SK-N-SH treated with all-trans-retinoic acid at 6 μM for 48 hours (cell line): ENCODE data around the gene C17orf113.

ENCODE experiments used
- ATAC-seq: fragments of 200-7000 bp; cut with Tn5 transposase; 3 replicates; pipeline ENCODE4 v1.9.1; 2020; ENCODE audit warnings: mild to moderate bottlenecking, moderate library complexity
- ARNTL ChIP-seq: fragments of 450-650 bp; formaldehyde crosslinking; IDR thresholded peaks from 2 replicates; pipeline ENCODE4 v1.5.0; 2020; ENCODE audit warnings: low read depth, mild to moderate bottlenecking, moderate library complexity, borderline replicate concordance
- BACH2 ChIP-seq: fragments of 250-450 bp; sonication (Bioruptor Pico); IDR thresholded peaks from 2 replicates; pipeline ENCODE4 v1.9.0; 2021; ENCODE audit warnings: mild to moderate bottlenecking, borderline replicate concordance
- CSDC2 ChIP-seq: fragments of 250-450 bp; sonication (Bioruptor Pico); IDR thresholded peaks from 2 replicates; pipeline ENCODE4 v1.5.0; 2020; ENCODE audit warnings: mild to moderate bottlenecking, moderate library complexity
- ESRRG ChIP-seq: fragments of 250-450 bp; sonication (Bioruptor Pico); IDR thresholded peaks from 2 replicates; pipeline ENCODE4 v1.6.1; 2021; ENCODE audit warnings: mild to moderate bottlenecking
- GLIS3 ChIP-seq: fragments of 250-450 bp; sonication (Bioruptor Pico); IDR thresholded peaks from 2 replicates; pipeline ENCODE4 v1.5.0; 2020; ENCODE audit warnings: mild to moderate bottlenecking, moderate library complexity
- ISL1 ChIP-seq: fragments of 250-450 bp; sonication (Bioruptor Pico); IDR thresholded peaks from 2 replicates; pipeline ENCODE4 v2.1.2; 2022; ENCODE audit warnings: mild to moderate bottlenecking, moderate library complexity
- OSR1 ChIP-seq: fragments of 250-450 bp; sonication (Bioruptor Pico); IDR thresholded peaks from 2 replicates; pipeline ENCODE4 v1.8.0; 2022; ENCODE audit warnings: moderate library complexity, mild to moderate bottlenecking, inconsistent platforms
- PATZ1 ChIP-seq: fragments of 250-450 bp; sonication (Bioruptor Pico); IDR thresholded peaks from 2 replicates; pipeline ENCODE4 v1.8.0; 2020; ENCODE audit warnings: mild to moderate bottlenecking, moderate library complexity, borderline replicate concordance
- PPARA ChIP-seq: fragments of 250-450 bp; sonication (Bioruptor Pico); IDR thresholded peaks from 2 replicates; pipeline ENCODE4 v1.5.0; 2020; ENCODE audit warnings: mild to moderate bottlenecking, borderline replicate concordance
- RARB ChIP-seq: fragments of 250-450 bp; sonication (Bioruptor Pico); IDR thresholded peaks from 2 replicates; pipeline ENCODE4 v1.8.0; 2021; ENCODE audit warnings: mild to moderate bottlenecking, moderate library complexity
- SNAI2 ChIP-seq: fragments of 250-450 bp; sonication (Bioruptor Pico); IDR thresholded peaks from 2 replicates; pipeline ENCODE4 v1.5.0; 2020; ENCODE audit warnings: mild to moderate bottlenecking, moderate library complexity
- TCF4 ChIP-seq: fragments of 250-450 bp; sonication (Bioruptor Pico); IDR thresholded peaks from 2 replicates; pipeline ENCODE4 v1.8.0; 2021; ENCODE audit warnings: mild to moderate bottlenecking, moderate library complexity, borderline replicate concordance
- TOX ChIP-seq: fragments of 250-450 bp; sonication (Bioruptor Pico); IDR thresholded peaks from 2 replicates; pipeline ENCODE4 v1.8.0; 2021; ENCODE audit warnings: mild to moderate bottlenecking, moderate library complexity, borderline replicate concordance
- TSHZ2 ChIP-seq: fragments of 250-450 bp; sonication (Bioruptor Pico); IDR thresholded peaks from 2 replicates; pipeline ENCODE4 v1.5.0; 2020; ENCODE audit warnings: mild to moderate bottlenecking, moderate library complexity
- ZC3H10 ChIP-seq: fragments of 250-450 bp; sonication (Bioruptor Pico); IDR thresholded peaks from 2 replicates; pipeline ENCODE4 v1.5.1; 2021; ENCODE audit warnings: mild to moderate bottlenecking, moderate library complexity
- ZFP3 ChIP-seq: fragments of 250-450 bp; sonication (Bioruptor Pico); IDR thresholded peaks from 2 replicates; pipeline ENCODE4 v1.5.0; 2020; ENCODE audit warnings: mild to moderate bottlenecking, moderate library complexity
- ZFP30 ChIP-seq: fragments of 450-650 bp; formaldehyde crosslinking; IDR thresholded peaks from 2 replicates; pipeline ENCODE4 v1.5.0; 2022; ENCODE audit warnings: mild to moderate bottlenecking, moderate library complexity
- ZNF565 ChIP-seq: fragments of 450-650 bp; formaldehyde crosslinking; conservative IDR thresholded peaks from 2 replicates; pipeline ENCODE4 v1.5.0; 2020; ENCODE audit warnings: low read depth, mild to moderate bottlenecking, moderate library complexity
- ZNF70 ChIP-seq: fragments of 450-650 bp; formaldehyde crosslinking; IDR thresholded peaks from 2 replicates; pipeline ENCODE4 v1.5.0; 2020; ENCODE audit warnings: mild to moderate bottlenecking, moderate library complexity
- ZNF8 ChIP-seq: fragments of 450-650 bp; formaldehyde crosslinking; IDR thresholded peaks from 2 replicates; pipeline ENCODE4 v1.5.0; 2020; ENCODE audit warnings: mild to moderate bottlenecking, moderate library complexity
- TF ChIP-seq, protein P1 (sequence below): fragments of 250-450 bp; sonication (Bioruptor Pico); IDR thresholded peaks from 2 replicates; pipeline ENCODE4 v1.5.1; 2021; ENCODE audit warnings: mild to moderate bottlenecking, moderate library complexity
- TF ChIP-seq, protein P2 (sequence below): fragments of 250-450 bp; sonication (Bioruptor Pico); IDR thresholded peaks from 2 replicates; pipeline ENCODE4 v1.5.1; 2020; ENCODE audit warnings: low read depth, mild to moderate bottlenecking, moderate library complexity

C17orf113 gene

GRCh38 chr17:42049834-42050392 lies 488 bp downstream of the C17orf113 start (continued):
- no peak for TF ChIP-seq ESRRG

DNA sequence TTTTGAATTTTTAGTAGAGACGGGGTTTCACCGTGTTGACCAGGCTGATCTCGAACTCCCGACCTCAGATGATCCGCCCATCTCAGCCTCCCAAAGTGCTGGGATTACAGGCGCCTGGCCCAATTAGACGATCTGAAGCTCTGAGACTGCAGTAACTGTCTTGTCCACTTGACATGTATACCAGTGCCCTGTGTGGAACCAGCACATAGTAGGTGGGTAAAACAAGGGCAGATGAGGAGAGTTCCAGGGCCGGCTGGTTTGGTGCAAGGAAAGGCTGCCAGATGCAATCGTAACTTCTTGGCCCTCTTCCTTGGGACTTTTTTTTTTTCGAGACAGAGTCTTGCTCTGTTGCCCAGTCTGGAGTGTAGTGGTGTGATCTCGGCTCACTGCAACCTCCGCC lies 3.1 kb downstream of the C17orf113 start:
- no peak for ATAC-seq
- no peak for TF ChIP-seq RARB
- no peak for TF ChIP-seq ZFP3 (CRISPR knock-in tag)
- no peak for TF ChIP-seq CSDC2 (CRISPR knock-in tag)
- TF ChIP-seq ZC3H10 (CRISPR knock-in tag), result no peak
- no peak for TF ChIP-seq ZNF70 (CRISPR knock-in tag)
- no peak for TF ChIP-seq BACH2 (CRISPR knock-in tag)
- TF ChIP-seq ESRRG, result no peak
- TF ChIP-seq PATZ1 (CRISPR knock-in tag), result no peak
- TF ChIP-seq, protein P1, sequence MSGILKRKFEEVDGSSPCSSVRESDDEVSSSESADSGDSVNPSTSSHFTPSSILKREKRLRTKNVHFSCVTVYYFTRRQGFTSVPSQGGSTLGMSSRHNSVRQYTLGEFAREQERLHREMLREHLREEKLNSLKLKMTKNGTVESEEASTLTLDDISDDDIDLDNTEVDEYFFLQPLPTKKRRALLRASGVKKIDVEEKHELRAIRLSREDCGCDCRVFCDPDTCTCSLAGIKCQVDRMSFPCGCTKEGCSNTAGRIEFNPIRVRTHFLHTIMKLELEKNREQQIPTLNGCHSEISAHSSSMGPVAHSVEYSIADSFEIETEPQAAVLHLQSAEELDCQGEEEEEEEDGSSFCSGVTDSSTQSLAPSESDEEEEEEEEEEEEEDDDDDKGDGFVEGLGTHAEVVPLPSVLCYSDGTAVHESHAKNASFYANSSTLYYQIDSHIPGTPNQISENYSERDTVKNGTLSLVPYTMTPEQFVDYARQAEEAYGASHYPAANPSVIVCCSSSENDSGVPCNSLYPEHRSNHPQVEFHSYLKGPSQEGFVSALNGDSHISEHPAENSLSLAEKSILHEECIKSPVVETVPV (CRISPR knock-in tag), result no peak
- TF ChIP-seq TOX, result no peak
- no peak for TF ChIP-seq ARNTL (CRISPR knock-in tag)
- no peak for TF ChIP-seq PPARA (CRISPR knock-in tag)
- TF ChIP-seq, protein P2, sequence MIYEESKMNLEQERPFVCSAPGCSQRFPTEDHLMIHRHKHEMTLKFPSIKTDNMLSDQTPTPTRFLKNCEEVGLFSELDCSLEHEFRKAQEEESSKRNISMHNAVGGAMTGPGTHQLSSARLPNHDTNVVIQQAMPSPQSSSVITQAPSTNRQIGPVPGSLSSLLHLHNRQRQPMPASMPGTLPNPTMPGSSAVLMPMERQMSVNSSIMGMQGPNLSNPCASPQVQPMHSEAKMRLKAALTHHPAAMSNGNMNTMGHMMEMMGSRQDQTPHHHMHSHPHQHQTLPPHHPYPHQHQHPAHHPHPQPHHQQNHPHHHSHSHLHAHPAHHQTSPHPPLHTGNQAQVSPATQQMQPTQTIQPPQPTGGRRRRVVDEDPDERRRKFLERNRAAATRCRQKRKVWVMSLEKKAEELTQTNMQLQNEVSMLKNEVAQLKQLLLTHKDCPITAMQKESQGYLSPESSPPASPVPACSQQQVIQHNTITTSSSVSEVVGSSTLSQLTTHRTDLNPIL, result no peak
- TF ChIP-seq ZNF565, result no peak
- TF ChIP-seq, all 23 proteins: peak for 0

DNA sequence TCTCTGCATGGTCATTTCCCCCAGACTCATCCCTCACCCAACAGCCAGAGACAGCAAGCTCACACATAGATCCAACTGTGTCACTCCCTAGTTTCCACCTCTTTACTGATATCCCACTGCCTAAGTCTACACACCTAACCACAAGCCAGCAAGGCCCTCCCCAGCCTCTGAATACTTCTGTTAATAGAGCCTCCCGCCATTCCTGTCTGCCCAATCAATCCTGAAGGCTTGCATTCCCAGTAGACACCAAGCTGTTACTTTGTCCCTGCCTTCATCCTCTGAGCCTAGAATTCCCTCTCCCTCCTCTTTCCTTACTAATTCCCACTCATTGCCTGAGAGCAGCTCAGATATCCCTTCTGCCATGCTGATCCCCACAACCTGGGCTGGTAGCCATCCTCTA lies 4.7 kb downstream of the C17orf113 start:
- ATAC-seq, result no peak
- TF ChIP-seq SNAI2 (CRISPR knock-in tag), result no peak
- no peak for TF ChIP-seq TOX
- no peak for TF ChIP-seq GLIS3 (CRISPR knock-in tag)
- TF ChIP-seq TCF4 (CRISPR knock-in tag), result no peak

DNA sequence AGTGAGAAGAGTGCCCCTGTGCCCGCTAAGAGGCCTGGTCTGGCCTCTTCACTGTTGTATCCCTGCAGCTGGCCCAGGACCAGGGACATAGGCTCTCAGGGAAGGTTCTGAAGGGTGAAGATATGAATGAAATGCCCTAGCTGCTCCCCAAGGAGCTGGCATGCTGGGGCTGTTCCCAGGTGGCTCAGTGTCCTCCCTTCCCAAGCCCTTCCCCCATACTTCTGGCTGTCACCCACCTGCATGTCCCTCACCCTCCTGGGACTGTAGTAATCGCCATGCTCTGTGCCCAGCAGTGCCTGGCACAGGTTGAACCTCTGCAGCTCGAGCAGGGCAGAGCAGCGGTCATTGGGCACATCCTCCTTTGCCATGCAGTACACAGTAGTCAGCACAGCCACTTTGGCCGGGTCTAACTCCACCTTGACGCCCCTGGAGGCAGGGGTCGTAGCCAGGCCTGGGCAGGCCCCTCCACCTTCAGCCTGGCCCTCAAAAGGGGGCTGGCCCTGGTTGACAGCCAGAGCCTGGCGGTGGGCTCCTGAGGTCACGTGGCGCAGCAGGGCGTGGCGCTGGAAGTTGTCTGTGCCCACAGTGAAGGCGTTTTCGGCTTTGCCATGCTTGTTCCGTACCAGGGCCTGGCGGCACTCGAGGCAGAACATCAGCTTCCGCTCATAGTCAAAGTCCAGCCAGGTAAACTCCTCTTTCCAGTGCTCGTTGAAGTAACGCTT lies 7.6 kb downstream of the C17orf113 start:
- TF ChIP-seq PATZ1 (CRISPR knock-in tag) (no peak), SNAI2 (CRISPR knock-in tag) (no peak), ISL1 (CRISPR knock-in tag) (no peak), ARNTL (CRISPR knock-in tag) (no peak), CSDC2 (CRISPR knock-in tag) (no peak), BACH2 (CRISPR knock-in tag) (no peak), PPARA (CRISPR knock-in tag) (no peak), ZNF8 (no peak), ZNF565 (no peak)
- no peak for ATAC-seq

DNA sequence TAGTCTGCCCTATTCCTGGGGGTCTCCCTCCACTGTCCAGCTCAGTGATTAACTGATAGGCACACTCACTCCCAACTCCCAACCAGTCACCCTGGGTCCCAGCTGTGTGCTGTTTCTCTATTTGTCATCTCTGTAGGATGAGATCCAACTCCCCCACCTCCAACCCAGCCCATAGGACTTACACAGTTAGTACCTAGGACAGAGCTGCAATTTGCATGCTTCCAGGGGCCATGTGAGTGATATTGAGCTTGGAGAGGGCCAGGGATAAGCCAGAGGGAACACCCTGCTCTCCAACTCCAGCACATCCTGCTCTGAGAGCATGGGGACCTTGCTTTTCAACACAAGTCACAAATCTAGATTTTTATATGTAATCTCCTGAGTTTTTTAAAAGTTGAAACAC lies 8.8 kb downstream of the C17orf113 start:
- no peak for ATAC-seq
- TF ChIP-seq PATZ1 (CRISPR knock-in tag) (no peak), RARB (no peak), ESRRG (no peak), ZFP30 (CRISPR knock-in tag) (no peak), SNAI2 (CRISPR knock-in tag) (no peak), PPARA (CRISPR knock-in tag) (no peak), ZNF565 (no peak), GLIS3 (CRISPR knock-in tag) (no peak), BACH2 (CRISPR knock-in tag) (no peak), TSHZ2 (CRISPR knock-in tag) (no peak), ZC3H10 (CRISPR knock-in tag) (no peak), OSR1 (no peak)
